HepG2 (cell line): ENCODE data around the gene GSTP1. TPM values are rescaled to one million over a fixed set of nuclear protein-coding genes. Genes with fewer than 3 reads are reported as not detected.

Source experiments
- AGO2 ChIP-seq: fragments of 200-400 bp; formaldehyde crosslinking; optimal IDR thresholded peaks from 2 replicates; pipeline ENCODE3; 2017; ENCODE audit warnings: mild to moderate bottlenecking, low read depth, low read length, moderate library complexity
- AHDC1 ChIP-seq: sonication (generic); formaldehyde crosslinking; IDR thresholded peaks from 2 replicates; pipeline ENCODE4 v1.5.1; 2020; ENCODE audit warnings: mild to moderate bottlenecking, missing genetic modification reagents, borderline replicate concordance
- BRCA1 ChIP-seq: sonication (generic); formaldehyde crosslinking; IDR thresholded peaks from 2 replicates; pipeline ENCODE4 v1.4.0; 2020; ENCODE audit warnings: missing genetic modification reagents
- GATAD1 ChIP-seq: IDR thresholded peaks from 2 replicates; pipeline ENCODE4 v1.6.1; 2016; ENCODE audit warnings: missing genetic modification reagents, missing compliant biosample characterization
- PCBP1 ChIP-seq: fragments of 200-400 bp; formaldehyde crosslinking; IDR thresholded peaks from 2 replicates; pipeline ENCODE4 v1.6.1; 2017; ENCODE audit warnings: mild to moderate bottlenecking, low read depth, low read length, borderline replicate concordance
- SMYD3 ChIP-seq: sonication (generic); formaldehyde crosslinking; IDR thresholded peaks from 2 replicates; pipeline ENCODE4 v1.8.1; 2023; ENCODE audit warnings: mild to moderate bottlenecking, missing genetic modification reagents
- SP140L ChIP-seq: sonication (generic); formaldehyde crosslinking; IDR thresholded peaks from 2 replicates; pipeline ENCODE4 v1.4.0; 2020; ENCODE audit warnings: missing genetic modification reagents, borderline replicate concordance
- TCF7L2 ChIP-seq: IDR thresholded peaks from 2 replicates; pipeline ENCODE4 v1.6.1; 2011; ENCODE audit warnings: mild to moderate bottlenecking, low read depth, low read length, moderate library complexity
- ZMYM3 ChIP-seq: sonication (generic); formaldehyde crosslinking; IDR thresholded peaks from 2 replicates; pipeline ENCODE4 v1.5.1; 2020; ENCODE audit warnings: mild to moderate bottlenecking, missing genetic modification reagents
- ZNF230 ChIP-seq: sonication (generic); formaldehyde crosslinking; IDR thresholded peaks from 2 replicates; pipeline ENCODE4 v1.4.0; 2020; ENCODE audit warnings: mild to moderate bottlenecking, missing genetic modification reagents
- ZNF292 ChIP-seq: sonication (generic); formaldehyde crosslinking; IDR thresholded peaks from 2 replicates; pipeline ENCODE4 v1.8.1; 2022; ENCODE audit warnings: mild to moderate bottlenecking, low read depth, missing genetic modification reagents, borderline replicate concordance
- polyA plus RNA-seq, 8 experiments: library from polyadenylated mRNA; depleted of rRNA in 3 of 8; stranded (reverse) in 7 of 8; unstranded in 1 of 8; fragments of >200 nt; fragmentation: Illumina TruSeq in 4 of 8; extraction: Trizol in 4 of 8; gene quantifications; 2 replicates each; pipeline versions ENCODE4 v1.2.1 to v1.2.3, GENCODE V29; 2011 to 2016; ENCODE audit warnings: low read depth in 4 of 8, missing spikeins in 1 of 8, mixed read lengths in 1 of 8; ENCODE audit not compliant: insufficient read depth in 1 of 8
- total RNA-seq, 5 experiments: library from RNA; depleted of rRNA; stranded (reverse); fragments of >200 nt; fragmentation: Illumina TruSeq; extraction: Trizol; gene quantifications; 2 replicates each; pipeline ENCODE4 v1.2.3, GENCODE V29; 2016; ENCODE audit warnings: low read depth in 1 of 5
- TF ChIP-seq, protein P1 (sequence below): sonication (generic); formaldehyde crosslinking; IDR thresholded peaks from 2 replicates; pipeline ENCODE4 v1.5.0; 2020; ENCODE audit warnings: mild to moderate bottlenecking, missing genetic modification reagents, borderline replicate concordance

Gene GSTP1
- total and polyA plus RNA-seq, 2 of the 13 experiments (the other 11 are each of a cell fraction or from before 2014, with no cell fraction given), result not detected

DNA sequence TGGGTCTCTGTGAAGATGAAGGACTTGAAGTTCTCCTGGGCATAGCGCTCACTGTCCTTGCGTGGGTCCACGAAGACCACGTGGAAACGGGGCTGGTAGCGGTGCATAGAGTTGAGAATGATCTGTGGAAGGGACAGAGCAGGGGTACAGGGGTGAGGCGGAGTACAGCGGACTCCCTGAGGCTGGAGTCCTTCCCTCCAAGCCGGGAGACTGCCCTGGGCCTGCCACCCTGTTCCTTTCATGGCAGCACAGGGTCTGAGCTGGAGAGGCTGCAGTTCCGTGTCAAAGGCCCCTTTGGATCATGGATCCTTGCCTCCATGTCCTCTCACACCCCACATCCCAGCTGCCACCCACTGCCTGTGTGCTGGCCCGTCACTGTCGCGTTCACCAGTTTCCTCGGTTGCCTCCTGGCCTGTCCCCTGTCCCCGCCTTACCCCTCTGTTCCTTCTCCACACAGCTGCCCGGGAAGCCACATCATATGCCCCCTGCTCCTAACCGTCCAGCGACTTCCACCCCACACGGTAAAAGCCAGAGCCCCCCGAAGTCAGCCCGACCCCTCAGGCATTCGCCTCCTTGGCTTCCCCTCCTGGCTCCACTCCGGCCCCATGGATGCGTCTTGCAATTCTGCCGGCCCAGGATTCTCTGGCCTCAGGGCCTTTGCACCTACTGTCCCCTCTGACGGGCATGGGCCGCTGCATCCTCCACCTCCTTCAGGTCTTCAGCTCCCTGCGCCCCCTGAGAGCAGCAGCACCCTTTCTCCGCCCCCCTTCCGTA, 49.6 kb downstream of the GSTP1 start (continued):
- TF ChIP-seq AHDC1 (CRISPR knock-in tag), result 0 out of 2 replicates have a peak, but pooled peaks have one; percentile 35
- TF ChIP-seq TCF7L2, result no peak
- TF ChIP-seq ZNF230, result 0 out of 2 replicates have a peak, but pooled peaks have one; percentile 4
- TF ChIP-seq SMYD3 (CRISPR knock-in tag), result no peak
- TF ChIP-seq GATAD1, result 0 out of 2 replicates have a peak, but pooled peaks have one; percentile 8
- no peak for TF ChIP-seq SP140L (CRISPR knock-in tag)
- 0 out of 2 replicates have a peak, but pooled peaks have one; percentile 22 for TF ChIP-seq ZNF292 (CRISPR knock-in tag)
- TF ChIP-seq, protein P1, sequence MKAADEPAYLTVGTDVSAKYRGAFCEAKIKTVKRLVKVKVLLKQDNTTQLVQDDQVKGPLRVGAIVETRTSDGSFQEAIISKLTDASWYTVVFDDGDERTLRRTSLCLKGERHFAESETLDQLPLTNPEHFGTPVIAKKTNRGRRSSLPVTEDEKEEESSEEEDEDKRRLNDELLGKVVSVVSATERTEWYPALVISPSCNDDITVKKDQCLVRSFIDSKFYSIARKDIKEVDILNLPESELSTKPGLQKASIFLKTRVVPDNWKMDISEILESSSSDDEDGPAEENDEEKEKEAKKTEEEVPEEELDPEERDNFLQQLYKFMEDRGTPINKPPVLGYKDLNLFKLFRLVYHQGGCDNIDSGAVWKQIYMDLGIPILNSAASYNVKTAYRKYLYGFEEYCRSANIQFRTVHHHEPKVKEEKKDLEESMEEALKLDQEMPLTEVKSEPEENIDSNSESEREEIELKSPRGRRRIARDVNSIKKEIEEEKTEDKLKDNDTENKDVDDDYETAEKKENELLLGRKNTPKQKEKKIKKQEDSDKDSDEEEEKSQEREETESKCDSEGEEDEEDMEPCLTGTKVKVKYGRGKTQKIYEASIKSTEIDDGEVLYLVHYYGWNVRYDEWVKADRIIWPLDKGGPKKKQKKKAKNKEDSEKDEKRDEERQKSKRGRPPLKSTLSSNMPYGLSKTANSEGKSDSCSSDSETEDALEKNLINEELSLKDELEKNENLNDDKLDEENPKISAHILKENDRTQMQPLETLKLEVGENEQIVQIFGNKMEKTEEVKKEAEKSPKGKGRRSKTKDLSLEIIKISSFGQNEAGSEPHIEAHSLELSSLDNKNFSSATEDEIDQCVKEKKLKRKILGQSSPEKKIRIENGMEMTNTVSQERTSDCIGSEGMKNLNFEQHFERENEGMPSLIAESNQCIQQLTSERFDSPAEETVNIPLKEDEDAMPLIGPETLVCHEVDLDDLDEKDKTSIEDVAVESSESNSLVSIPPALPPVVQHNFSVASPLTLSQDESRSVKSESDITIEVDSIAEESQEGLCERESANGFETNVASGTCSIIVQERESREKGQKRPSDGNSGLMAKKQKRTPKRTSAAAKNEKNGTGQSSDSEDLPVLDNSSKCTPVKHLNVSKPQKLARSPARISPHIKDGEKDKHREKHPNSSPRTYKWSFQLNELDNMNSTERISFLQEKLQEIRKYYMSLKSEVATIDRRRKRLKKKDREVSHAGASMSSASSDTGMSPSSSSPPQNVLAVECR, result 0 out of 2 replicates have a peak, but pooled peaks have one; percentile 8
- TF ChIP-seq BRCA1 (CRISPR knock-in tag), result no peak
- peak; percentile 3 for TF ChIP-seq AGO2
- TF ChIP-seq ZMYM3 (CRISPR knock-in tag), result peak; percentile 97
- TF ChIP-seq PCBP1, result 0 out of 2 replicates have a peak, but pooled peaks have one; percentile 41
